Breast epithelium (tissue), 4 donors: ENCODE data around the gene RFLNA. TPM values are rescaled to one million over a fixed set of nuclear protein-coding genes. Genes with fewer than 3 reads are reported as not detected.

Experiments used
- DNase-seq, 2 donors: peaks; one replicate each; pipeline ENCODE4 v3.0.0-alpha.2; 2019; ENCODE audit warnings: low spot score in 2 of 2
- H3K27ac ChIP-seq, 2 donors: fragments of 200-600 bp; sonication (generic) in 1 of 2; one replicate each; pipeline ENCODE4 v1.5.1; 2016 to 2019; ENCODE audit warnings: mild to moderate bottlenecking in 1 of 2
- H3K27me3 ChIP-seq, 2 donors: fragments of 200-600 bp; sonication (generic) in 1 of 2; one replicate each; pipeline versions ENCODE4 v1.5.1 to v1.6.0; 2017 to 2019; ENCODE audit warnings: control low read depth in 1 of 2, mild to moderate bottlenecking in 1 of 2
- H3K36me3 ChIP-seq: fragments of 200-600 bp; one replicate; pipeline ENCODE4 v1.5.1; 2019
- H3K4me1 ChIP-seq, 2 donors: fragments of 200-600 bp; sonication (generic); one replicate each; pipeline ENCODE4 v1.5.1; 2016 to 2019; ENCODE audit warnings: control low read depth in 1 of 2
- H3K4me3 ChIP-seq, 3 donors: fragments of 200-600 bp; sonication (generic); 1 replicate in 2 of 3; 2 replicates in 1 of 3; pipeline ENCODE4 v1.5.1; 2016 to 2019; ENCODE audit warnings: mild to moderate bottlenecking in 3 of 3, moderate library complexity in 2 of 3
- H3K9me3 ChIP-seq, 2 donors: fragments of 200-600 bp; sonication (generic) in 1 of 2; one replicate each; pipeline ENCODE4 v1.5.1; 2016 to 2019; ENCODE audit warnings: control low read depth in 1 of 2
- POLR2A ChIP-seq: fragments of 450-650 bp; IDR thresholded peaks from one replicate; pipeline ENCODE4 v1.6.1; 2016; ENCODE audit warnings: antibody characterized with exemption, mild to moderate bottlenecking, moderate library complexity
- POLR2AphosphoS5 ChIP-seq, 3 donors: sonication (generic); formaldehyde crosslinking; IDR thresholded peaks; one replicate each; pipeline ENCODE4 v1.6.1; 2017; ENCODE audit warnings: antibody characterized with exemption in 3 of 3
- intact Hi-C: fragments of 100-400 bp; cut with DNase I; formaldehyde crosslinking; loops from one replicate; pipeline ENCODE4 v1.15.1; 2023; ENCODE audit warnings: low total_unique reads
- total RNA-seq, 3 donors: library from RNA; depleted of rRNA; stranded (reverse); fragments of >200 nt; gene quantifications; one replicate each; pipeline ENCODE4 v1.1.0, GENCODE V29; 2016
- TF ChIP-seq, protein P1 (sequence below), 3 donors: fragments of 450-650 bp; IDR thresholded peaks; one replicate each; pipeline ENCODE4 v1.5.1; 2016 to 2017; ENCODE audit warnings: antibody characterized with exemption in 3 of 3, mild to moderate bottlenecking in 3 of 3, moderate library complexity in 3 of 3

The RFLNA gene
- total RNA-seq, 3 donors from 2014 or later: 1.3 to 11.4 TPM; not detected in 1

DNA sequence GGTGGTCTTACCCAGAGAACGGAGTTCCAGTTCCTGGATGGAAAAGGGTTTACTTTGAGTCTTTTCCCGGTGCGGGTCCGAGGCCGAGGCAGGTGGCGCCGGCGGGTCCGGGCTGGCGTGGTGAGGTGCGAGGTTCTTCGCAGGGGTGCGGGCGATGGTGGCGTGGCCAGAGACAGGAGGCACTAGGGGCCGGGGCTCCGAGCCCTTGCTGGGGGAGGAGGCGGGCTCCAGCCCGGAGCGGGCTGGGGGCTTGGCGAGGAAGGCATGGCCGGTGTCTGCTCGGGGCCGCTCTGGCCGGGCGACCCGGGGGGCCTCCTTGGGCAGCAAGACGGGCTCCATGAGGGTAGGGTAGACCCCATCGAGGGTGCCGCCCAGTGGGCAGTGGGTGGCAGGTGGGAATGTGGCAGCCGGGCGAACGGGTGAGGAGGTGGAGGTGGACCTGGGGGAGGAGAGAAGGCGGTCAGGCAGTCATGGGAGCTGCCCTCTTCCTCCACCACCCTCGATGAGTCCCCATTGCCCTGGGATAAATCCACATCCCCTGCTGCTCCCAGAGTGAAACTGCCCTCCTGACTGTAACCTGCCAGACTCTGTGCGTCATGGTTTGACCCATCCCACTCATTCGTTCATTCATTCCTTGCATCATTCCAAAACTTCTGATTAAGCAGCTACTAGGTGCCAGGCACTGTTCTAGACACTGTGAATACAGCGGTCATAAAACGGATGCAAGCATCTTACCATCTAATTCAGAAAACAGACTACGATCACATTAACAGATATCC lies 42.0 kb downstream of the RFLNA start:
- H3K4me3 ChIP-seq: no peak overlapping the region
- DNase-seq: no peak
- no peaks in the 10 kb centered on the region for H3K27me3 ChIP-seq
- peaks cover 16% of the 10 kb centered on the region for H3K36me3 ChIP-seq
- H3K4me1 ChIP-seq: no peaks in the 10 kb centered on the region
- intact Hi-C loops: no loop called here
- no peak overlapping the region for H3K27ac ChIP-seq
- H3K9me3 ChIP-seq: no peaks in the 10 kb centered on the region
- TF ChIP-seq, protein P1, sequence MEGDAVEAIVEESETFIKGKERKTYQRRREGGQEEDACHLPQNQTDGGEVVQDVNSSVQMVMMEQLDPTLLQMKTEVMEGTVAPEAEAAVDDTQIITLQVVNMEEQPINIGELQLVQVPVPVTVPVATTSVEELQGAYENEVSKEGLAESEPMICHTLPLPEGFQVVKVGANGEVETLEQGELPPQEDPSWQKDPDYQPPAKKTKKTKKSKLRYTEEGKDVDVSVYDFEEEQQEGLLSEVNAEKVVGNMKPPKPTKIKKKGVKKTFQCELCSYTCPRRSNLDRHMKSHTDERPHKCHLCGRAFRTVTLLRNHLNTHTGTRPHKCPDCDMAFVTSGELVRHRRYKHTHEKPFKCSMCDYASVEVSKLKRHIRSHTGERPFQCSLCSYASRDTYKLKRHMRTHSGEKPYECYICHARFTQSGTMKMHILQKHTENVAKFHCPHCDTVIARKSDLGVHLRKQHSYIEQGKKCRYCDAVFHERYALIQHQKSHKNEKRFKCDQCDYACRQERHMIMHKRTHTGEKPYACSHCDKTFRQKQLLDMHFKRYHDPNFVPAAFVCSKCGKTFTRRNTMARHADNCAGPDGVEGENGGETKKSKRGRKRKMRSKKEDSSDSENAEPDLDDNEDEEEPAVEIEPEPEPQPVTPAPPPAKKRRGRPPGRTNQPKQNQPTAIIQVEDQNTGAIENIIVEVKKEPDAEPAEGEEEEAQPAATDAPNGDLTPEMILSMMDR (IDR thresholded peaks at IDR 0.05): no peak
- TF ChIP-seq POLR2A: no peak
- no peak for TF ChIP-seq POLR2AphosphoS5 (IDR thresholded peaks at IDR 0.05)

DNA sequence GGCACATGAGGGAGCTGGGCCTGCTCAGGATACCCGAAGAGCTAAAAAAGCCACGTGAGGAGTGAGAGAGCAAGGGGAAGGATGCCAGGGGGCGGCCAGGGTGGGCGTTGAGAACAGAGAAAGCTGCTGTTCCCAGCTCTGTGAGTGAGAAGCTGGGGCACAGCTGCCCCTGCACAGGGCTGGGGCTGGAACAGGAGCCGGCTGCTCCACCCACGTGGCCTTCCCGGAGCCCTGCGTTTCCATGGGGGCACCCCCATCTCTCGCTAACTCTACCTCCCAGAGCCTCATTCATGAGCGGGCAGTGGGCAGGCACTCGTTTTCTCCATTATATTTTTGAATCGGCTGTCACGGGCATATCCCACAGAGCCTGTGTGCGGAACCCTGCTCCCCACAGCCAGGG lies 42.7 kb downstream of the RFLNA start:
- no peak overlapping the region for H3K27ac ChIP-seq

DNA sequence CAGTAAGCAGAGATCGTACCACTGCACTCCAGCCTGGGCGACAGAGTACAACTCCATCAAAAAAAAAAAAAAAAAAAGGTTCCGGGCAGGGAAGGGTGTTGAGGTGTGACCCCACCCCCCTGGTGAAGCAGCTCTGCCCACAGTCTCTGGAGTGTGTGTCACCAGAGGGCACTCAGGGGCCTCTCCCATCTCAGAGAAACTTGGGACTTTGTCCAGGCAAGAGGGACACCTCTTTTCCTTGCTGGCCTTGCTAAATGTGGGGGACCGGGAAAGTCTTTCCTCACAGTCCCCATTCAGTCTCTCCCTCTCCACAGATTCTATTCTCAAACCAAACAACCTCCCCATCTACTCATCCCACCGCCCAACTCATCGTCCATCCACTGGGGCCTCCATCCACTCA lies 43.6 kb downstream of the RFLNA start:
- H3K9me3 ChIP-seq: no peaks in the 10 kb centered on the region
- H3K36me3 ChIP-seq: peaks cover 16% of the 10 kb centered on the region
- no peak for TF ChIP-seq POLR2A
- TF ChIP-seq, protein P1 (IDR thresholded peaks at IDR 0.05): no peak
- TF ChIP-seq POLR2AphosphoS5 (IDR thresholded peaks at IDR 0.05): no peak
- intact Hi-C loops: no loop called here
- no peak overlapping the region for H3K4me3 ChIP-seq
- no peak overlapping the region for H3K27ac ChIP-seq
- H3K27me3 ChIP-seq: no peaks in the 10 kb centered on the region
- no peaks in the 10 kb centered on the region for H3K4me1 ChIP-seq
- no peak for DNase-seq

More for the DNA sequence above, 42.7 kb downstream of the RFLNA start:
- DNase-seq: no peak
- TF ChIP-seq, protein P1 (IDR thresholded peaks at IDR 0.05): no peak
- TF ChIP-seq POLR2AphosphoS5 (IDR thresholded peaks at IDR 0.05) (no peak), POLR2A (no peak)
- Histone ChIP-seq H3K4me3 (no peak overlapping the region), H3K4me1 (no peaks in the 10 kb centered on the region), H3K27me3 (no peaks in the 10 kb centered on the region), H3K9me3 (no peaks in the 10 kb centered on the region), H3K36me3 (peaks cover 16% of the 10 kb centered on the region)
- intact Hi-C loops: no loop called here

DNA sequence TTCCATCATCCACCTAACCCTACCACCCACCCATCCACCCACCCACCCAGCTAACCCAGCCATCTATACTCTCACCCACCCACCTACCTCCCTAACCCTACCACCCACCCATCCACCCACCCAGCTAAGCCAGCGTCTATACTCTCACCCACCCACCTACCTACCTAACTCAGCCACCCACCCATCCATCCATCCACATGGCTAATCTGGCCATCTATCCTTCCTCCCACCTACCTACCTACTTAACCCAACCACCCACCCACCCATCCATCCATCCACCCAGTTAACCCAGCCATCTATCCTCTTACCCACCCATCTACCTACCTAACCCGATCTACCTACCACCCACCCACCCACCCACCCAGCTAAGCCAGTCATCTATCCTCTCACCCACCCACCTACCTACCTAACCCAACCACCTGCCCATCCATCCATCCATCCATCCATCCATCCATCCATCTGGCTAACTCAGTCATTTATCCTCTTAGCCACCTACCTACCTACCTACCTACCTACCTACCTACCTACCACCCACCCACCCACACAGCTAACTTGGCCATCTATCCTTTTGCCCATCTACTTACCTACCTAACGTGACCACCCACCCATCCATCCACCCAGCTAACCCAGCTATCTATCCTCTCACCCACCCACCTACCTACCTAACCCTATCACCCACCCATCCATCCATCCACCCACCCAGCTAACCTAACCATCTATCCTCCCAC lies 44.1 kb downstream of the RFLNA start:
- intact Hi-C loops: no loop called here
- DNase-seq: no peak
- peaks cover 16% of the 10 kb centered on the region for H3K36me3 ChIP-seq
- no peak for TF ChIP-seq POLR2A
- TF ChIP-seq, protein P1 (IDR thresholded peaks at IDR 0.05): no peak
- no peak for TF ChIP-seq POLR2AphosphoS5 (IDR thresholded peaks at IDR 0.05)
- H3K27me3 ChIP-seq: no peaks in the 10 kb centered on the region
- H3K9me3 ChIP-seq: no peaks in the 10 kb centered on the region
- no peak overlapping the region for H3K4me3 ChIP-seq
- no peak overlapping the region for H3K27ac ChIP-seq
- H3K4me1 ChIP-seq: no peaks in the 10 kb centered on the region
